ENCODE measurements around the gene ECI1.

ECI1 gene

GRCh38 chr16:2212362-2213324 is 38.7 kb downstream of the ECI1 start:
- no peak overlapping the region for H3K9ac ChIP-seq (ENCODE audit: low read length)
- no peaks in the 10 kb centered on the region for H3K27me3 ChIP-seq (ENCODE audit: control insufficient read depth, insufficient read depth, low read length)
- no peak overlapping the region for H3K27ac ChIP-seq (ENCODE audit: low read length)
- peak overlapping the region; percentile 64 for H3K4me3 ChIP-seq (ENCODE audit: low read length)
- peaks cover 28% of the 10 kb centered on the region for H3K36me3 ChIP-seq (ENCODE audit: control insufficient read depth, low read depth, low read length)
- H3K4me1 ChIP-seq (ENCODE audit: control insufficient read depth, low read depth, low read length) = peaks cover 4% of the 10 kb centered on the region
- no peaks in the 10 kb centered on the region for H3K9me3 ChIP-seq (ENCODE audit: control insufficient read depth, low read depth, low read length)

- peaks cover 34% of the 10 kb centered on the region for H3K36me3 ChIP-seq (ENCODE audit: control insufficient read depth, low read depth, low read length)
- no peaks in the 10 kb centered on the region for H3K9me3 ChIP-seq (ENCODE audit: control insufficient read depth, low read depth, low read length)
- no peak overlapping the region for H3K9ac ChIP-seq (ENCODE audit: low read length)
- no peaks in the 10 kb centered on the region for H3K27me3 ChIP-seq (ENCODE audit: control insufficient read depth, insufficient read depth, low read length)
- no peak overlapping the region for H3K27ac ChIP-seq (ENCODE audit: low read length)
- peaks cover 4% of the 10 kb centered on the region for H3K4me1 ChIP-seq (ENCODE audit: control insufficient read depth, low read depth, low read length)
- H3K4me3 ChIP-seq (ENCODE audit: low read length) = no peak overlapping the region
Observed at GRCh38 chr16:2211923-2212347, 39.5 kb downstream of the ECI1 start.

GRCh38 chr16:2210386-2211365 is 40.7 kb downstream of the ECI1 start, which contains the start of gene BRICD5:
Gene BRICD5, minus strand, starts transcription at chr16:2210863. Its CDS starts 30 bp downstream, at chr16:2210833.
- Histone ChIP-seq H3K27ac (ENCODE audit: low read length) (no peak within 1 kb of the TSS), H3K9me3 (ENCODE audit: control insufficient read depth, low read depth, low read length) (no peaks in the 10 kb centered on the region), H3K4me1 (ENCODE audit: control insufficient read depth, low read depth, low read length) (peaks cover 4% of the 10 kb centered on the region), H3K9ac (ENCODE audit: low read length) (no peak within 1 kb of the TSS), H3K4me3 (ENCODE audit: low read length) (no peak within 1 kb of the TSS), H3K36me3 (ENCODE audit: control insufficient read depth, low read depth, low read length) (peaks cover 34% of the 10 kb centered on the region), H3K27me3 (ENCODE audit: control insufficient read depth, insufficient read depth, low read length) (no peaks in the 10 kb centered on the region)

- Histone ChIP-seq H3K4me3 (ENCODE audit: low read length) (no peak overlapping the region), H3K27me3 (ENCODE audit: control insufficient read depth, insufficient read depth, low read length) (no peaks in the 10 kb centered on the region), H3K36me3 (ENCODE audit: control insufficient read depth, low read depth, low read length) (peaks cover 34% of the 10 kb centered on the region), H3K9me3 (ENCODE audit: control insufficient read depth, low read depth, low read length) (no peaks in the 10 kb centered on the region), H3K9ac (ENCODE audit: low read length) (no peak overlapping the region), H3K27ac (ENCODE audit: low read length) (no peak overlapping the region), H3K4me1 (ENCODE audit: control insufficient read depth, low read depth, low read length) (peaks cover 4% of the 10 kb centered on the region)
Observed at GRCh38 chr16:2210009-2210332, 41.4 kb downstream of the ECI1 start.

- peaks cover 4% of the 10 kb centered on the region for H3K4me1 ChIP-seq (ENCODE audit: control insufficient read depth, low read depth, low read length)
- H3K9me3 ChIP-seq (ENCODE audit: control insufficient read depth, low read depth, low read length) = no peaks in the 10 kb centered on the region
- peaks cover 34% of the 10 kb centered on the region for H3K36me3 ChIP-seq (ENCODE audit: control insufficient read depth, low read depth, low read length)
- no peak overlapping the region for H3K27ac ChIP-seq (ENCODE audit: low read length)
- no peak overlapping the region for H3K9ac ChIP-seq (ENCODE audit: low read length)
- H3K27me3 ChIP-seq (ENCODE audit: control insufficient read depth, insufficient read depth, low read length) = no peaks in the 10 kb centered on the region
- no peak overlapping the region for H3K4me3 ChIP-seq (ENCODE audit: low read length)
Observed at GRCh38 chr16:2209258-2210008, 42.0 kb downstream of the ECI1 start.

- Histone ChIP-seq H3K9ac (ENCODE audit: low read length) (no peak overlapping the region), H3K27me3 (ENCODE audit: control insufficient read depth, insufficient read depth, low read length) (no peaks in the 10 kb centered on the region), H3K36me3 (ENCODE audit: control insufficient read depth, low read depth, low read length) (peaks cover 34% of the 10 kb centered on the region), H3K27ac (ENCODE audit: low read length) (no peak overlapping the region), H3K4me3 (ENCODE audit: low read length) (no peak overlapping the region), H3K4me1 (ENCODE audit: control insufficient read depth, low read depth, low read length) (peaks cover 4% of the 10 kb centered on the region), H3K9me3 (ENCODE audit: control insufficient read depth, low read depth, low read length) (no peaks in the 10 kb centered on the region)
Observed at GRCh38 chr16:2208772-2209171, 42.6 kb downstream of the ECI1 start.

GRCh38 chr16:2208308-2208707 is 43.1 kb downstream of the ECI1 start:
- H3K27ac ChIP-seq (ENCODE audit: low read length) = no peak overlapping the region
- H3K9ac ChIP-seq (ENCODE audit: low read length) = no peak overlapping the region
- peaks cover 4% of the 10 kb centered on the region for H3K4me1 ChIP-seq (ENCODE audit: control insufficient read depth, low read depth, low read length)
- no peaks in the 10 kb centered on the region for H3K9me3 ChIP-seq (ENCODE audit: control insufficient read depth, low read depth, low read length)
- no peak overlapping the region for H3K4me3 ChIP-seq (ENCODE audit: low read length)
- peaks cover 34% of the 10 kb centered on the region for H3K36me3 ChIP-seq (ENCODE audit: control insufficient read depth, low read depth, low read length)
- no peaks in the 10 kb centered on the region for H3K27me3 ChIP-seq (ENCODE audit: control insufficient read depth, insufficient read depth, low read length)

- no peak overlapping the region for H3K9ac ChIP-seq (ENCODE audit: low read length)
- peaks cover 33% of the 10 kb centered on the region for H3K36me3 ChIP-seq (ENCODE audit: control insufficient read depth, low read depth, low read length)
- H3K4me1 ChIP-seq (ENCODE audit: control insufficient read depth, low read depth, low read length) = peaks cover 1% of the 10 kb centered on the region
- H3K27me3 ChIP-seq (ENCODE audit: control insufficient read depth, insufficient read depth, low read length) = no peaks in the 10 kb centered on the region
- H3K27ac ChIP-seq (ENCODE audit: low read length) = no peak overlapping the region
- H3K9me3 ChIP-seq (ENCODE audit: control insufficient read depth, low read depth, low read length) = no peaks in the 10 kb centered on the region
- no peak overlapping the region for H3K4me3 ChIP-seq (ENCODE audit: low read length)
Observed at GRCh38 chr16:2207872-2208271, 43.5 kb downstream of the ECI1 start.

- Histone ChIP-seq H3K36me3 (ENCODE audit: control insufficient read depth, low read depth, low read length) (peaks cover 26% of the 10 kb centered on the region), H3K4me3 (ENCODE audit: low read length) (no peak overlapping the region), H3K4me1 (ENCODE audit: control insufficient read depth, low read depth, low read length) (no peaks in the 10 kb centered on the region), H3K27me3 (ENCODE audit: control insufficient read depth, insufficient read depth, low read length) (no peaks in the 10 kb centered on the region), H3K9ac (ENCODE audit: low read length) (no peak overlapping the region), H3K27ac (ENCODE audit: low read length) (no peak overlapping the region), H3K9me3 (ENCODE audit: control insufficient read depth, low read depth, low read length) (no peaks in the 10 kb centered on the region)
Observed at GRCh38 chr16:2206780-2207433, 44.5 kb downstream of the ECI1 start.

GRCh38 chr16:2206420-2206779 is 45.0 kb downstream of the ECI1 start:
- H3K27me3 ChIP-seq (ENCODE audit: control insufficient read depth, insufficient read depth, low read length) = no peaks in the 10 kb centered on the region
- peak overlapping the region; percentile 96 for H3K4me3 ChIP-seq (ENCODE audit: low read length)
- no peak overlapping the region for H3K27ac ChIP-seq (ENCODE audit: low read length)
- no peaks in the 10 kb centered on the region for H3K4me1 ChIP-seq (ENCODE audit: control insufficient read depth, low read depth, low read length)
- H3K36me3 ChIP-seq (ENCODE audit: control insufficient read depth, low read depth, low read length) = peaks cover 25% of the 10 kb centered on the region
- H3K9me3 ChIP-seq (ENCODE audit: control insufficient read depth, low read depth, low read length) = no peaks in the 10 kb centered on the region
- no peak overlapping the region for H3K9ac ChIP-seq (ENCODE audit: low read length)
